ENCODE results near the gene RAB3GAP2. TPM values are rescaled to one million over a fixed set of nuclear protein-coding genes. Genes with fewer than 3 reads are reported as not detected.

Gene RAB3GAP2
- total RNA-seq, 4 donors from 2014 or later = 37.0 to 53.1 (median 42.9) TPM

- WGBS, 2 donors = 87 to 90% methylated on average over 9 of the region's 9 CpGs
- H3K27ac ChIP-seq = no peak overlapping the region
- DNase-seq = no peak
- H3K9me3 ChIP-seq = no peaks in the 10 kb centered on the region
- no peak overlapping the region for H3K4me3 ChIP-seq (replicated peaks in 1 of 3)
- peaks cover 10 to 16% of the 10 kb centered on the region in 2 donors for H3K4me1 ChIP-seq
- no peaks in the 10 kb centered on the region for H3K36me3 ChIP-seq
- intact Hi-C loops (cut with DNase I) = no loop called here
- no peak for TF ChIP-seq POLR2A (IDR thresholded peaks at IDR 0.05)
- no peak for TF ChIP-seq CTCF (IDR thresholded peaks at IDR 0.05)
- H3K27me3 ChIP-seq = no peaks in the 10 kb centered on the region
Observed at GRCh38 chr1:220298470-220299205, 26.4 kb upstream of the RAB3GAP2 start.

GRCh38 chr1:220296981-220297380 lies 24.7 kb upstream of the RAB3GAP2 start:
- TF ChIP-seq CTCF (IDR thresholded peaks at IDR 0.05) (no peak), POLR2A (IDR thresholded peaks at IDR 0.05) (no peak)
- Histone ChIP-seq H3K36me3 (no peaks in the 10 kb centered on the region), H3K27ac (no peak overlapping the region), H3K9me3 (no peaks in the 10 kb centered on the region), H3K4me3 (replicated peaks in 1 of 3) (no peak overlapping the region), H3K27me3 (no peaks in the 10 kb centered on the region), H3K4me1 (peaks cover 10 to 16% of the 10 kb centered on the region in 2 donors)
- intact Hi-C loops (cut with DNase I) = no loop called here
- 90 to 96% methylated on average over 1 of the region's 1 CpG for WGBS, 2 donors
- no peak for DNase-seq

GRCh38 chr1:220294846-220295301 lies 22.6 kb upstream of the RAB3GAP2 start:
- Histone ChIP-seq H3K36me3 (no peaks in the 10 kb centered on the region), H3K4me1 (peaks cover 0 to under 1% of the 10 kb centered on the region in 2 donors), H3K4me3 (replicated peaks in 1 of 3) (no peak overlapping the region), H3K27ac (no peak overlapping the region), H3K27me3 (no peaks in the 10 kb centered on the region), H3K9me3 (no peaks in the 10 kb centered on the region)
- intact Hi-C loops (cut with DNase I) = no loop called here
- DNase-seq = no peak
- TF ChIP-seq POLR2A (IDR thresholded peaks at IDR 0.05) (no peak), CTCF (IDR thresholded peaks at IDR 0.05) (no peak)
- WGBS, 2 donors = 82 to 93% methylated on average over 4 of the region's 4 CpGs

GRCh38 chr1:220291580-220291979 lies 19.3 kb upstream of the RAB3GAP2 start:
- intact Hi-C loops (cut with DNase I) = no loop called here

More at GRCh38 chr1:220291580-220291979, 19.3 kb upstream of the RAB3GAP2 start:
- H3K27me3 ChIP-seq = no peaks in the 10 kb centered on the region
- no peaks in the 10 kb centered on the region for H3K4me1 ChIP-seq
- no peaks in the 10 kb centered on the region for H3K36me3 ChIP-seq
- no peak for TF ChIP-seq POLR2A (IDR thresholded peaks at IDR 0.05)
- no peak for TF ChIP-seq CTCF (IDR thresholded peaks at IDR 0.05)
- H3K9me3 ChIP-seq = no peaks in the 10 kb centered on the region
- no peak for DNase-seq
- no peak overlapping the region for H3K4me3 ChIP-seq (replicated peaks in 1 of 3)
- no peak overlapping the region for H3K27ac ChIP-seq

All from thyroid gland (tissue), 4 donors.